IPS-18c (cell line): ENCODE results near the gene RPP40.

ENCODE experiments used
- H3K4me3 ChIP-seq: 2 replicates; pipeline ENCODE4 v1.7.0; 2013; ENCODE audit warnings: low read depth, mild to moderate bottlenecking, low read length, moderate library complexity; ENCODE audit not compliant: insufficient read depth
- H3K9me3 ChIP-seq: one replicate; pipeline ENCODE4 v1.6.1; 2013; ENCODE audit warnings: mild to moderate bottlenecking, low read length, moderate library complexity; ENCODE audit not compliant: control insufficient read depth, insufficient read depth

RPP40 gene

GRCh38 chr6:4958624-4959023, 45.2 kb downstream of the RPP40 start:
- H3K9me3 ChIP-seq, result no peaks in the 10 kb centered on the region
- no peak overlapping the region for H3K4me3 ChIP-seq

GRCh38 chr6:4957521-4958231, 46.2 kb downstream of the RPP40 start:
- Histone ChIP-seq H3K4me3 (no peak overlapping the region; the same call in 1 of the 2 replicates), H3K9me3 (no peaks in the 10 kb centered on the region)

- Histone ChIP-seq H3K4me3 (no peak overlapping the region), H3K9me3 (no peaks in the 10 kb centered on the region)
These were observed 47.2 kb downstream of the RPP40 start for GRCh38 chr6:4956625-4957024.

GRCh38 chr6:4953440-4953839, 50.4 kb downstream of the RPP40 start:
- Histone ChIP-seq H3K9me3 (no peaks in the 10 kb centered on the region), H3K4me3 (no peak overlapping the region)

GRCh38 chr6:4950836-4951533, 52.9 kb downstream of the RPP40 start:
- no peaks in the 10 kb centered on the region for H3K9me3 ChIP-seq
- H3K4me3 ChIP-seq, result no peak overlapping the region

GRCh38 chr6:4950076-4950475, 53.8 kb downstream of the RPP40 start:
- Histone ChIP-seq H3K4me3 (no peak overlapping the region), H3K9me3 (no peaks in the 10 kb centered on the region)

GRCh38 chr6:4948781-4949450, 54.9 kb downstream of the RPP40 start:
- Histone ChIP-seq H3K4me3 (no peak overlapping the region), H3K9me3 (no peaks in the 10 kb centered on the region)

- no peaks in the 10 kb centered on the region for H3K9me3 ChIP-seq
- H3K4me3 ChIP-seq, result no peak overlapping the region
These were observed 56.1 kb downstream of the RPP40 start for GRCh38 chr6:4947716-4948115.

GRCh38 chr6:4946521-4946920, 57.3 kb downstream of the RPP40 start:
- H3K9me3 ChIP-seq, result no peaks in the 10 kb centered on the region
- H3K4me3 ChIP-seq, result no peak overlapping the region
